GM11168 (cell line): ENCODE measurements around the gene ADCY7.

Source experiments
- in situ Hi-C: fragments of 300-500 bp; cut with MboI; formaldehyde crosslinking; loops from one replicate; pipeline ENCODE4 v1.12.0; 2022; ENCODE audit warnings: low sequenced_read_pairs; ENCODE audit not compliant: unreplicated experiment

Gene ADCY7

GRCh38 chr16:50365791-50366575, 99.6 kb downstream of the ADCY7 start:
- in situ Hi-C loops, result no loop called here
